NB4 (cell line): Measurements from ENCODE around the gene STH.

Source experiments
- CTCF ChIP-seq: IDR thresholded peaks from one replicate; pipeline ENCODE4 v1.5.1; 2012; ENCODE audit warnings: low read depth, low read length
- MAX ChIP-seq: IDR thresholded peaks from 2 replicates; pipeline ENCODE4 v1.6.1; 2011; ENCODE audit warnings: low read depth, low read length
- MYC ChIP-seq: IDR thresholded peaks from 2 replicates; pipeline ENCODE4 v1.6.1; 2011; ENCODE audit warnings: low read depth, low read length
- POLR2A ChIP-seq: IDR thresholded peaks from 2 replicates; pipeline ENCODE4 v1.6.1; 2011; ENCODE audit warnings: mild to moderate bottlenecking; ENCODE audit not compliant: insufficient read length; ENCODE audit errors: extremely low read depth

GRCh38 chr17:45954914-45955313, 44.1 kb upstream of the STH start:
- TF ChIP-seq CTCF (no peak), POLR2A (no peak), MAX (no peak), MYC (no peak)
